GM20431 (cell line): Measurements from ENCODE around the gene TTC21B.

Source experiments
- in situ Hi-C: fragments of 300-500 bp; cut with MseI, MboI; formaldehyde crosslinking; loops from one replicate; pipeline ENCODE4 v1.15.0; 2020; ENCODE audit warnings: low sequenced_read_pairs; ENCODE audit not compliant: unreplicated experiment

TTC21B gene

DNA sequence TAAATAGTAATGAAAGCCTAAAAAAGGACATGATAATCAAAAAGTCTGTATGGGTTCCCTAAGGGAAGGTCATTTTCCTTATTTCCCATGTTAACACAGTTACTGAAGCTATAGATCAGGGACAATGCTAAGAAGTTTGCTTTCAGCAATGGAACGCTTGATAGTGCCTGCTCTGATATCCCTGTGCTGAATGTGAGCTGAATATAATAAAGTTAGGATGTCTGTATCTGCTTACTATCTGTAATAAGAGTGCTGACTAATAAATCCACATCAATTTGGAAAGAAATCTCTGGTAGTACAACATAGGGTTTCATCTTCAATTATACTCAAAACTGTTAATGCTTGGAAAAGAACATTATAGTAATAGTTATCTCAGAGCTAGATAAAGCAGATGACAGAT is 25.8 kb downstream of the TTC21B start:
- in situ Hi-C loops = no loop called here

DNA sequence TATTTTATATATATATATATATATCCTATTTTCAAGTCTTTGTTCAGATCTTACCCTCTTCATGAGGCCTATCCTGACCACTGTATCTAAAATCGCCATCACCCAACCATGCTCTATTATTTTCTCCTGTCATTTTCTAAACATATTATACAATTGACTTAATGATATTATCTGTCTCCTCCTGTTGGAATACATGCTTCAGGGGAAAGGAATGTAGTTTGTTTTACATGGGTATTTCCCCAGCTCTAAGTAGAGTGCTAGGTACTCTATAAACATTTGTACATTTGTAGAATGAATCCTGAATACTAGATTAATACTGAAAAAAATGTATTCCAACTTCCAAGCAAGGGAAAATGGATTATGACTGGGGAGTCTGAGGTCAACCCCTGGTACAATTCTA is 26.2 kb downstream of the TTC21B start:
- in situ Hi-C loops = no loop called here

DNA sequence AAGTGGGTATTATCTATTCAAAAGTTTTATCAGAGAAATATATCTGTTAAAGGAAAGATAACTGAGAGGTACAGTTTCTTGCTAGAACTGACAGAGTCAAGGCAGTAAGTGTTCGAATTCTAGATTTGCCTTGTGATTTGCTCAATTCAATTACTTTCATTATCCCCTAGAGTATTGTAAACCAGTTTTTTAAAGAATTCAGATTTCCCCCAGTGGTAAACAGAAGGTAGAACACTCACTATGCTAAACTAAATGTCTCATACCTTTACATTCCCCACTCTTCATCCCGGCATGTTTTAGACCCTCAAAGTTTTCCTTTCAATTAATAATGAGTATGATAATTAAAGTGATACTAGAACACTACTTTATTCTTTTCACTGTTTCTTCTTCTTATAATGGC is 28.6 kb downstream of the TTC21B start:
- in situ Hi-C loops = no loop called here

DNA sequence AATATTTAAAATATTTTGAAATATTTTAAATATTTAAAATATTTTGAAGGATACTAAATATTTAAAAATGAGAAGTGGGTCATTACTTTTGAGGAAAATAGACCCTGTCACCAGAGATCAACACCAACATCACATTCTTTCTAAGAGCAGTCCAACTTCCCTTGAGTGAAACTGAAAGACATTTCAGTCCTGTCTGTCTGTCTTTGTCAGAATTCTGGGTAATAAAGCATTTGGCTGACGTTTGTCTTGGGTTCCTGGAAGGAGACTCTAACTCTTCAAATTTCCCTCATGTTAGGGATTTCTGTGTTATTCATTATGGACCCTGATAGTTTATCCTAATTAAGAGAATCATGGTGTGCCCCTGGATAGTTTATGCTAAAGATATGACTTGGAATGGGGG is 32.8 kb downstream of the TTC21B start:
- in situ Hi-C loops = no loop called here

DNA sequence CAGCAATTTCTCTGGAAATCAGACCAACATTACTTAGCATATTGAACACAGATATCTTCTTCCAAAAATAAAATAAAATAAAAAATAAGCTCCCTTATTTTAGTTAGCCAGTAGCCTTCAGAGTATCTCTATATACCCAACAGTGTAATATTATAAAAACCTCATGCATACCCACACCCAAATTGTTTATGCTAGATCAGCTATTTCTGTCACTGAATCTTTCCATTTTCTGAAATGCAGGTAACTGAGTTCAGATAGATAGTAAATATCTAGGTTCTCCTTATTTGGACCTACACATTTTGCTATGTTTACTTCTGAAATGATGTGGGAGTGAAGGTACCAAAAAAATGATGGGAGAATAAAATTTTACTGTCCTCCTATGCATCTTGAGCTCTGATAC is 39.9 kb downstream of the TTC21B start:
- in situ Hi-C loops = no loop called here

DNA sequence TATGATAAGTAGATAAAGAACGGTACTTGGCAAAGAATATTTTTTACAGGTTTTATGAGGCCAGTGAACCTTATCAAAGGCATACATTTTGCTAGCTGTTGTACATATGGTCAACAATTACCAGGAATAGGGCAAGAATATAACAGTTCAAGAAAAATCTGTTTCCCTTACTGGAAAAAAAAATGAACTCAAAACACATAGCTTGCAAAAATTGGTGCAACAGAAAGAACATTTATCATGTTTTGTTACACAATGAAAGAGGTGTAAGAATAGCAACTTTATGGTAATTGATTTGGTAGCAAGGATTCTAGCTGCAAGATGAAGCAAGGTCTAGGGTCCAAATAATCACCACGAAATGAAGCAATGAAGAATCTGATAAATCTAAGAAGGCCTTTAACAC is 41.6 kb downstream of the TTC21B start:
- in situ Hi-C loops = no loop called here

DNA sequence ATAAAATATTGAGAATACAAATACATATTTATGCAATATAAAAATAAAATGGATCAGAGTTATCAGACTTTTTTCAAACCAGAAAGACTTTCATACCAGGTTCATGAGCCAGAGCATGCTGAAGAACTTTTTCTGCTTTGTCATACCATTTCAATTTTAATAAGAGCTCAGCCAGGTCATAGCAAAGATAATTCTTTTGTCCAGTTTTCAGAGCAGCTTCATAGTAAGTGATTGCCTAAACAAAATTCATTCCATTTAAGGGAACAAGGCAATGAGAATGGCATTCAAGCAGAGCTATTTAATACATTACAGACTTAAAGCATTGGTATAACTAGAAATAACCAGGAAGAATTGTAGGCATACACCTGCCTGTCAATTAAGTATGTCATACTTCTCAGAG is 42.3 kb downstream of the TTC21B start:
- in situ Hi-C loops = no loop called here

DNA sequence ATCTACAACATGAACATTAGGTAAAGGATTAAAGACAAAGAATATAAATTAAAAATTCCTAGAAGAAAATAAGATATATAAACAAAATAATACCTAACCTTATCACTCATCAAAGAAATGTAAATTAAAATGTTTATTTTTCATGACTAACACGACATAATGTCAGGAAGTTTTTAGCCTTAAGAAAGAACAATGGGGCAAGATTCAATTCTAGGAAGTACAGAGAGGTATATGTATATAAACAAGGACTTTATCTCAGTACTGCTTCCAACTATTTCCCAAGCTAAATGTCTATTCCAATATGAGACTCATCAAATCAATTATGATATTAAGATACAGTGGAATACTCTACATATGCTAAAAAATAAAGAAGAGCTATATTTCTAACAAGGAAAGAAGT is 44.1 kb downstream of the TTC21B start:
- in situ Hi-C loops = no loop called here

DNA sequence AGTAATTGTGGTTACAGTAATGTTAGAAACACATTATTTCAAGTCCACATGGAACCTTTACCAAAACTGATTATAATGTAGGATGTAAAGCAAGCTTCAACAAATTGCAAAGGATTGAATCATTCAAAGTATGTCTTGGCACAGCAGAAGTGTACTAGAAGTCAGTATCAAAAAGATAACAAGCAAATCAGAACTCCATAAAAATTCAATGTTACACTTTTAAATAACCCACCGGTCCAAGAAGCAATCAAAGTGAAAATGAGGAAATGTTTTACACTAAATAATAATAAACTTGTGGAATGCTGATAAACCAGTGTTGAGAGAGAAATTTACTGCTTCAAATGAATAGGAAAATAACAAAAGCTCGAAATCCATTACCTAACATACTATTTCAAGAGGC is 47.7 kb downstream of the TTC21B start:
- in situ Hi-C loops = no loop called here

DNA sequence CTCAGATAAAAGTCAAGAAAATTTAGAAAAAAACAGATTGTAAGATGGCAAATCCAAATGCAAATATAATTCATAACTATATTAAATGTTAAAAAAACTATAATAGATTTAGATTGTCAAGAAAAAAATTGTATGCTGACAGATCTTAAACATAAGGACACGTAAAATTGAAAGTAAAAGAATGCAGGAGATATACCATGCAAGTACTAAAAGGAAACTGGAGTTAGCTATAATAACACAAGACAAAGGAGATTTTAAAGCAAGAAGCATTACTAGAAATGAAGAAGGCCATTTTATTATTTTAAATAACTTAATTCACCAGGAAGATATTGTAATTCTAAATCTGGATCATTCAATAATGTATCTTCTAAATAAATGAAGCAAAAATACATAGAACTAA is 48.3 kb downstream of the TTC21B start:
- in situ Hi-C loops = no loop called here

DNA sequence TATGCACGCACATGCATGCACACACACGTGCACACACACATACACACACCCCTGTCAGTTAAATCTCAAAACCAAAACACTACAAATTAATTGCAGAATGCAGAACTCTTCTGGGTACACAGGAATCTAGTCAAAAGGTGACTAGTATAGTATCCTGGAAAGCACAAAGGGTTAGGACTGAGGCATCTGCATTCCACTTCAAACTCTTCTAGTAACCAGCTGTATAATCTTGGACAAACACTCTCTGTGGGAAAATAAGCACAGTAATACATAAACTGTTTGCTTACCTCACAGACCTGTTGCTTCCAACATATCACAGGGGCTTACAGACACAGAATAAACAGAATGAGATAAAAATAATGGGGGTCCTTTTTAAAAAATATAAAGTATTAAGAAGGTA is 49.1 kb downstream of the TTC21B start:
- in situ Hi-C loops = no loop called here

DNA sequence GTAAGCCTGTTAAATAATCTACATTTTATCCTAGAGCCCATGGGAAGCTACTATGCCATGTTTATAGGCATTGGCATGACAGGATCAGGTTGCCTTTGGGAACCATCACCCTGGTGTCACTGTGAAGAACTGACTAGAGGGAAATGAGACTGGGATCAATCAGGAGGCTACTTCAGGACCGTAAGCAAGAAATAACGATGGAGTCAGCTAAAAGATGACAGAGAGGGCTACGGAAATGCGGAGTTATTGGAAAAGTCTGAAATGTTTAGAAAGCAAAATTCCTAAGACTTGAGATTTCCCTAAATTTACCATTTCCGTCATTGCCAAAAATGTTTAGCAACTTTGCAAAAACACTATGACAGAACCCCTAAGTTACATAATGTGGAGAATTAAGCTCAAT is 50.2 kb downstream of the TTC21B start:
- in situ Hi-C loops = no loop called here

DNA sequence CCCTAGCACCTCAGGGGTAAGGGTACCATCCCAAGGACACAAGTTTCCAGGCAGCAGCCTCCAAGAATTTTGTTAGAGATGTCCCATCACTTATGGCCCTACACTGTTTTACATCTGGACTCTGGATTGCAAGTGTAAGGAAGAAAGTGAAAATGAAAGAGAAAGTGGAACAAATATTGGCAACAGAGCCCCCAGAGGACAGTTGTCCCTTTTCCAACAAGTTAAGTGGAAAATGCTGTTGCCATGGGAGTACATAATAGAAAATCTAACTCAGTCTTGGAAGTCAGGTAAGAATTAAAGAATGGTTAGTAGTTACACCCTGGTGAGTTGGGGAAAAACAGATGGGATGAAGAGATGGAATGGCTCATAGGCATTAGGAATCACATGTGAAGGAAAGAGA is 50.6 kb downstream of the TTC21B start:
- in situ Hi-C loops = no loop called here

DNA sequence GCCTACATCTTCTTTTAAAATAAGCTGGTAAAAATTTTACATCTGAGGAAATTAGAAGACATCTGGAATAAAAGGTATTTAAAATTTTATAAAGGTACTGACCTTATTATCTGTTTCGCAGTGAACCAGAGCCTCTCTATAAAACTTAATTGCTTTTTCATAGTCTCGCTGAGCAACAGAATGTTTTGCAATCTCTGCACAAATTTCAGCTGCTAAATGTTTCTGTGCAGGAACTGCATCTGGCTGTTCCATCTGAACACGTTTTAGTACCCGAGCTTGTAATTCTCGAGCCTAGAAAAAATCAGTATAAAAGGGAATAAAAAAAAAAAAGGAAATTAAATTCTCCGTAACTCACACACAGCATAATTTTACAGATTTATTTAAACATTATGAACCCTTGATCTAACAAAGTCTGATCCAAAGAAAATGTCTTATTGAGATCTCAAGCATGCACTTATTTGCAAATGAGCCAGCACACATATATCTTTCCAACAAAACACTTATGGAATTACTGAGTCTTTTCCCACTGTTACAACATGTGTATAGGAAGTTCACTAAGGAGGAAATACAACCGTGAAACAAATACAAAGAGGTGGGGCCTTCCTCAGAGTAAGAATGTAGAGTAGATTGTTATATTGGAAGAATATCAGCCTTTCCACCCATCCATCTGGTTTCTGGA is 51.8 kb downstream of the TTC21B start:
- in situ Hi-C loops = no loop called here

DNA sequence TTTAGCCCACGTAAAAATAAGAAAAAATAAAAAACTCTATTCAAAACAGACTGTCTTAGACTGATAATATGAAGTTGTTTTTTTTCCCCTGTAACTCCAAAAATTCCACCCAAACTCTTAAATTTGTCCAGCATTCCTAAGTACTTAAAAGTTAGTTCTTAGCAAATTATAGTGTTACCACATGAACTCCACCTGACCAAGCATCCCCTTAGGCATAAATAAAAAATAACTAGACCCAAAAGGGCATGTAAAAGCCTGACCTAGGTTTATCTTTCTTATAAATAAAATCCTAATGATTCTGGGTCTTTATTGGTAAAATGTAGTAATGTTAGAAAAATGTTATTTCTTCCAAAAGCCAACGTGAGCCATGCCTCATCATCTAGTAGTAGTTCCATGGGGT is 54.3 kb downstream of the TTC21B start:
- in situ Hi-C loops = no loop called here

DNA sequence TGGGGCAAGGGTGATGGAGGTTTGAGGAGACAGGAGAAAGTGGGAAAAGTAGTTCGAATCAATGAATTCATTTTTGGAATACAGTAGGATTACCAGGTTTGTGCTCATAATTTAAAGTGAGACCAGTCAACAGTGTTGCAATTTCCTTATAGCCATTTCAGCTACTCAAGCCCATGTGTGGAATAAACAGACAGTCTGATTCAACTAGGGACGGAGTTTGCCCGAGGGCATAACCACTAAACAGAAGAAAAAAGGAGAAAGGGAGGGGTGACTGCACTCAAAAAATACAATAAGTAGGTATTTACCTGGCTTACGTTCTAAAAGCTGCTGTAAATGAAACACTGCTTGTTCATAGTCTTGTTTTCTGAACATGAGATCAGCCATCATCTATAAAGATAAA is 55.2 kb downstream of the TTC21B start:
- in situ Hi-C loops = no loop called here

DNA sequence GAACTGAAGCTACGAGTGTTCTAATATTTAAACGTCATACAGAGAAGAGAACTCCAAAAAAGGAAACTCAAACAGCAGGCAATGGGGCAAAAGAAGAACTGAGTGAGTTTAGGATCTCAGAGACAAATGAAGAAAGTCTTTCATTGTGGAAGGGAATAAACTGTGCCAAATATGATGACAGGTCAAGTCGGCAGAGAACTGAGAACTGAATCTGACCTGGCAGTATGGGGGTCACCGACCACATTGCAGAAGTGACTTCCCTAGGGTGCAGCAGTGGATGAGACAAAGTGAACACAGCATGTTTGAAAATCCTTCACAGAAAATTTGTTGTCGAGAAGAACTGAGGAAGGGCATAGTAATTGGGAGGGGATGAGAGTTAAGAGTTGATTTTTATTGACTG is 55.9 kb downstream of the TTC21B start:
- in situ Hi-C loops = no loop called here

DNA sequence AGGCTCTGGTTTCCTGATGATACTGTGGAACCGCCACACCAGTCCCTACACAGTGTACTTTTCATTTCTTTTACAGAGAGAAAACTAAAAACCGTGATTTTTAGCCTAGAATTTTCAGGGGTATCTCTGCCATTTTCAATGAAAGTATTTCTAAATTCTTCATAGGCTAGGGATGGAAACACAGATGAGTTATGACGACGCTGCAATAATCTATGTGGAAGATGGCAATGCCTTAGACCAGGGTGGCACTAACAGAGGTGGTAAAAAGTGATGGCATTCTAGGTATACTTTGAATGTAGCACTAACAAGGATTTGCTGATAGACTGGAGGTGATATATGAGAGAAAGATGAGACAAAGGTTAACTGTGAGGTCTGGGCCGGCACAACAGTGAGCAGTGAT is 56.5 kb downstream of the TTC21B start:
- in situ Hi-C loops = no loop called here

DNA sequence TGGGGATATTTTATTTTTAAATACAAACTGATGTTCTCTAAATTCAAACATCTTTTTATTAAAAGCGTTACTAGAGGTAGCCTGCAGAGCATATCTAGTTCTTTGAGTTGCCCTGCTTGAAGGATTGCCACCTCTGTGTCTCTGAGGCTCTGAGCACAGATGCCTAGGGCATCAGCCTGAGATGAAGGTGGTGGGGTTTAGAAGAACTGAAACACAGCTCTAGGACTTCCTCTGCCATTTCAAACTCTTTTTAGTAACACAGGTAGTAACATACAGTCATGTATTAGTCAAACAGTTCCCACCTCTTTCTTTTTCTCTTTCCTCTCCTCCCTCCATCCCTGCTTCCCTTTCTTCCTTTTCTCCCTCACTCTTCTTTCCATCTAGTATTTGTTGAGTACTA is 57.6 kb downstream of the TTC21B start:
- in situ Hi-C loops = no loop called here

DNA sequence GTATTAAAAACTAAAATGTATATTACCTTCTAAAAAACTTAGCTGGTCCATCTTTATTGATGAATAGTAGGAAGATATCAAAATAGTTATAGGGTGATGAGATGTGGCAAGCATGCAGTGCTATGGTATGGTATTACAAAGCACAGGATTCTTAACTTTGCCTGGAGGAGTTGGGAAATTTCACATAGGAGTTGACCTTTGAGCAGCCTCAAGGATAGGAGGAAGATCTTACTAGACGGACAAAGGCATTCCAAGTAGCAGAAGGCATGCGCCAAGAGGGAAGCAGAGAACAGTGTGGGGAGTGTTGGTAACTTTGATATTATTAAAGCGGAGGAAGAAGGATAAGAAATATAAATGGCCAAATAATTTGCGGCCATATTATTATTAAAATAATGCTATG is 60.0 kb downstream of the TTC21B start:
- in situ Hi-C loops = no loop called here

DNA sequence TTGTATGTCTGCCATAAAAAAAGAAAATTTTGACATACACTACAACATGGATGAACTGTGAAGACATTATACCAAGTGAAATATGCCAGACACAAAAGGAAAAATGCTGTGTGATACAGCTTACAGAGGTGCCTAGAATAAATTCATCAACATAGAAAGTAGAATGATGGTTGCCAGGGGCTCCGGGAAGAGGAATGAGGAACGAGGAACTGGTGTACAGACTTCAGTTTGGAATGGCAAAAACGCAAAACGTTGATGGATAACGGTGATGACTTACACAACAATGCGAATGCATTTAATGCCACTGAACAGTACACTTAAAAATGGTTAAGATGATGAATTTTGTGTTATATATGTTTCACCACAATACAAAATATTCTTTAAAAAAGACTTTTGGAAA is 61.0 kb downstream of the TTC21B start:
- in situ Hi-C loops = no loop called here

DNA sequence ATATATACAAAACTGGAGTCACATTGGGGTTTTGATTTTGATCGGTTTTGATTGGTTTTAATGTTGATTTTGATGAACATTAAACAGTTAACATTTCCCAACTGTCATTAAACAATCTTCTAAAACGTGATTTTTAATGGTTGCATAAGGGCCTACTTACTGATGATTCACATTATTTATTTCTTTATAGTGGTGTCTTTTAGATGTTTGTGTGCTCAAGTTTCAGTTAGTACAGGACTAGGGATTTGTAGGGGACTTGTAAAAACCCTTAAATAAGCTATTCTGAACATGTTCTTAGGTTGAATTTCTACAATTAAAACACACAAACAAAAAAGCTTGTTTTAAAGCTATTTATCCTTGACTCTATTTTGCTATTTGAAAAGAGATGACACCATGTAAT is 61.6 kb downstream of the TTC21B start:
- in situ Hi-C loops = no loop called here

DNA sequence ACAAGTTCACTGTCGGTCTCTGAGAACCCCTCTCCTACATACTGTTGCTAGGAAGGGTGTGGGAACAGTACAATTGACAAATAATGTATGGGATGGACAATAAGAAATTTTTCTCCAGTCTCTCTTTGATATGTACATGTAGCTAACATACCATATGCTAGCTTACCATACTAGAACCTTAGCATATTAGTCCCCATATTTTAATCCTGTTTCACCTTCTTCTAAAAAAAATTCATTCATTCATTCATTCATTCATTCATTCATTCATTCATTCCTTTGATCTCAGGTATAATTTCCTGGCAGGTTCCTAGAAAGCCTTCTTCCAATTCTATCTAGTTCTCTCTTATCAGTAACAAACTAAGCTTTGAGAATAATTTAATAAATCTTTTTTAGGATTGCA is 62.2 kb downstream of the TTC21B start:
- in situ Hi-C loops = no loop called here
